ENCODE measurements around the gene TMEM219.

TMEM219 gene

GRCh38 chr16:29943846-29944799 is 17.8 kb upstream of the TMEM219 start:
- Mint-ChIP-seq H3K36me3 (ENCODE audit: low read depth) (no peaks in the 10 kb centered on the region), H3K9me3 (peaks cover 18% of the 10 kb centered on the region), H3K4me3 (peak overlapping the region; percentile 30), H3K27ac (peak overlapping the region; percentile 73), H3K4me1 (peaks cover 28% of the 10 kb centered on the region), H3K27me3 (ENCODE audit: low read depth, poor library complexity) (peaks cover 19% of the 10 kb centered on the region)
- no peak for TF ChIP-seq CTCF (IDR thresholded peaks at IDR 0.05)
- DNase-seq: peak; percentile 28

DNA sequence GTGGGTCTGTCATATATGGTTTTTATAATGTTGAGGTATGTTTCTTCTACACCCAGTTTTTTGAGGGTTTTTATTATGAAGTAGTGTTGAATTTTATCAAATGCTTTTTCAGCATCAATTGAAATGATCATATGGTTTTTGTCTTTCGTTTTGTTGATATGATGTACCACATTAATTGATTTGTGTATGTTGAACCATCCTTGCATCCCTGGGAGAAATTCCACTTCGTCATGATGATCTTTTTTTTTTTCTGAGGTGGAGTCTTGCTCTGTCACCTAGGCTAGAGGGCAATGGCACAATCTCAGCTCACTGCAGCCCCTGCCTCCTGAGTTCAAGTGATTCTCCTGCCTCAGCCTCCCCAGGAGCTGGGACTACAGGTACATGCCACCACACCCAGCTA is 14.0 kb upstream of the TMEM219 start:
- TF ChIP-seq CTCF (IDR thresholded peaks at IDR 0.05): no peak
- peaks cover 8% of the 10 kb centered on the region for H3K36me3 Mint-ChIP-seq (ENCODE audit: low read depth)
- H3K4me3 Mint-ChIP-seq: no peak overlapping the region
- H3K9me3 Mint-ChIP-seq: peaks cover 33% of the 10 kb centered on the region
- DNase-seq: no peak
- no peak overlapping the region for H3K27ac Mint-ChIP-seq
- H3K4me1 Mint-ChIP-seq: peaks cover 19% of the 10 kb centered on the region
- H3K27me3 Mint-ChIP-seq (ENCODE audit: low read depth, poor library complexity): peaks cover 9% of the 10 kb centered on the region

- H3K4me1 Mint-ChIP-seq: no peaks in the 10 kb centered on the region
- no peak for DNase-seq
- H3K27ac Mint-ChIP-seq: no peak overlapping the region
- peaks cover 4% of the 10 kb centered on the region for H3K27me3 Mint-ChIP-seq (ENCODE audit: low read depth, poor library complexity)
- H3K36me3 Mint-ChIP-seq (ENCODE audit: low read depth): peaks cover 8% of the 10 kb centered on the region
- TF ChIP-seq CTCF (IDR thresholded peaks at IDR 0.05): no peak
- H3K4me3 Mint-ChIP-seq: no peak overlapping the region
- H3K9me3 Mint-ChIP-seq: peaks cover 33% of the 10 kb centered on the region
Observed at GRCh38 chr16:29950806-29951461, 10.9 kb upstream of the TMEM219 start.

GRCh38 chr16:29951625-29952365 is 10.1 kb upstream of the TMEM219 start:
- Mint-ChIP-seq H3K27me3 (ENCODE audit: low read depth, poor library complexity) (peaks cover 3% of the 10 kb centered on the region), H3K36me3 (ENCODE audit: low read depth) (peaks cover 8% of the 10 kb centered on the region), H3K27ac (no peak overlapping the region), H3K9me3 (peaks cover 33% of the 10 kb centered on the region), H3K4me3 (no peak overlapping the region), H3K4me1 (no peaks in the 10 kb centered on the region)
- DNase-seq: no peak
- TF ChIP-seq CTCF (IDR thresholded peaks at IDR 0.05): no peak

DNA sequence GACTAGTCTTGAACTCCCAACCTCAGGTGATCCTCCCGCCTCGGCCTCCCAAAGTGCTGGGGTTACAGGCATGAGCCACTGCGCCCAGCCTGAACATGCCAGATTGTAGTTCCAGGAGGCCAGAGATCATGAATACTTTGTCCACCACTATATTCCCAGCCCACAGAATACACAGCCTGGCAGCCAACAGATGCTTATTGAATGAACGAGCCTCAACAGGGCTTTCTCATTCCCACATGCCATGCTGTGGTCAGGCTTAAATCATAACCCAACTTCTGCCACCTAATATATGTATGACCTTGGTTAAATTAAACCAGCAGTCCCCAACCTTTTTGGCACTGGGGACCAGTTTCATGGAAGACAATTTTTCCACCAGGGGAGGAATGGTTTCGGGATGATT is 3.1 kb upstream of the TMEM219 start:
- Mint-ChIP-seq H3K27ac (no peak overlapping the region), H3K4me3 (no peak overlapping the region), H3K9me3 (no peaks in the 10 kb centered on the region), H3K4me1 (peaks cover 18% of the 10 kb centered on the region), H3K27me3 (ENCODE audit: low read depth, poor library complexity) (no peaks in the 10 kb centered on the region), H3K36me3 (ENCODE audit: low read depth) (peaks cover 5% of the 10 kb centered on the region)
- DNase-seq: no peak
- no peak for TF ChIP-seq CTCF (IDR thresholded peaks at IDR 0.05)
